ENCODE measurements around the gene SERPINB10.

- TF ChIP-seq, protein P1, sequence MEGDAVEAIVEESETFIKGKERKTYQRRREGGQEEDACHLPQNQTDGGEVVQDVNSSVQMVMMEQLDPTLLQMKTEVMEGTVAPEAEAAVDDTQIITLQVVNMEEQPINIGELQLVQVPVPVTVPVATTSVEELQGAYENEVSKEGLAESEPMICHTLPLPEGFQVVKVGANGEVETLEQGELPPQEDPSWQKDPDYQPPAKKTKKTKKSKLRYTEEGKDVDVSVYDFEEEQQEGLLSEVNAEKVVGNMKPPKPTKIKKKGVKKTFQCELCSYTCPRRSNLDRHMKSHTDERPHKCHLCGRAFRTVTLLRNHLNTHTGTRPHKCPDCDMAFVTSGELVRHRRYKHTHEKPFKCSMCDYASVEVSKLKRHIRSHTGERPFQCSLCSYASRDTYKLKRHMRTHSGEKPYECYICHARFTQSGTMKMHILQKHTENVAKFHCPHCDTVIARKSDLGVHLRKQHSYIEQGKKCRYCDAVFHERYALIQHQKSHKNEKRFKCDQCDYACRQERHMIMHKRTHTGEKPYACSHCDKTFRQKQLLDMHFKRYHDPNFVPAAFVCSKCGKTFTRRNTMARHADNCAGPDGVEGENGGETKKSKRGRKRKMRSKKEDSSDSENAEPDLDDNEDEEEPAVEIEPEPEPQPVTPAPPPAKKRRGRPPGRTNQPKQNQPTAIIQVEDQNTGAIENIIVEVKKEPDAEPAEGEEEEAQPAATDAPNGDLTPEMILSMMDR (IDR thresholded peaks at IDR 0.05): no peak
- no peak for TF ChIP-seq ZFX (IDR thresholded peaks at IDR 0.05; ENCODE audit: borderline replicate concordance)
Observed at GRCh38 chr18:63883617-63884016, 24.1 kb upstream of the SERPINB10 start.

Measured in 22Rv1 (cell line).